HG03139 (cell line): ENCODE measurements around the gene TDP2.
"Not testable (repeated sequence)": the region's sequence is repeated elsewhere in the genome, so short reads cannot be mapped to it uniquely, and the experiment has no call there.

Experiments
- ATAC-seq: cut with Tn5 transposase; IDR thresholded peaks from one replicate; pipeline ENCODE4 v1.9.1; 2021; ENCODE audit not compliant: unreplicated experiment

Gene TDP2

GRCh38 chr6:24655215-24655614 lies 11.5 kb downstream of the TDP2 start:
- ATAC-seq: no peak

DNA sequence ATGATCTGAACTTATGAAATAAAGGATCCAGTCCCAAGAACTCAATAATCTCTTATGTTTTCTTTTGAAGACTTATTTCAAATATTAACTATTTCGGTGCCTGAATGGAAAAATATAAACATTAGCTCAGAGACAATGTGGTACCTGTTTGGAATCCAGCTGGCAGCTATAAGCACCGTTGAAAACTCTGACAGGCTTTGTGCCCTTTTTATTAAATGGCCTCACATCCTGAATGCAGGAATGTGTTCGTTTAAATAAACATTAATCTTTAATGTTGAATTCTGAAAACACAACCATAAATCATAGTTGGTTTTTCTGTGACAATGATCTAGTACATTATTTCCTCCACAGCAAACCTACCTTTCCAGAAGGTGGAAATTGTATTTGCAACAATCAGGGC lies 16.3 kb downstream of the TDP2 start:
- no peak for ATAC-seq

DNA sequence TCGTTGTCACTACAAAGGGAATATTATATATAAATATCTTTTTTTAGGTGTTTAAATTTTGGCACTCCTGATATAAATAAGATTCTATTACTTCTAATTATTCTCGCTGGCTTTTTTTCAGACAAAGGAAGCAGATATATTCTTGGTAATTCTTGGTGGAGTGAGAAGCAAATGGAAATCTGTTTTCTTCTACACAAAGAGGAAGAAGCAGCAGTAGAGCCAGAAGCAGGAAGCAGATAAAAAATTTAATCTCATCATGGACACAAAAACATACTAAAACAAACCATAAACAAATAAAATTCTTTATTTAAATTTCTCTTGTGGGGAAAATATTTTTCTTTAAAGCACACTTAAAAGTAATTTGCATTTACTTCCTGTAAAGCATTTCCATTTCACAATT lies 17.0 kb downstream of the TDP2 start:
- ATAC-seq: no peak

- ATAC-seq: no peak
Observed at GRCh38 chr6:24648276-24648675, 18.4 kb downstream of the TDP2 start.

- ATAC-seq: no peak
Observed at GRCh38 chr6:24646771-24647170, 19.9 kb downstream of the TDP2 start.

GRCh38 chr6:24644377-24644776 lies 22.3 kb downstream of the TDP2 start:
- ATAC-seq: no peak

DNA sequence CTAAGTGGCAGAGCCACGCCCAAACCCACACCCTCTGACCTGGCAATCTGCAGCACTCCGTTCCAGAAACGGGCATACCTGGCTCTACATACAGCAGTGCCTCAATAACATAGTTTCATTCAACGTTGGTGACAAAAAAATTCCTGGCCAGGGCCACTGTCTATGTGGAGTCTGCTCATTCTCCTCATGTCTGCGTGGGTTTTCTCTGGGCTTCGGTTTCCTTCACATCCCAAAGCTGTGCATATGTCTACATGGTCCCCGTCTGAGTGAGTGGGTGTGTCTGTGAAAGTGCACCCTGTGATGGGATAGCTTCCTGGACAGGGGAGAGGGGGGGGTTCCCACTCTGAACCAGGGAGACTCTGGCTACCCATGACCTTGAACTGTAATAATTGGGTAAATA lies 22.8 kb downstream of the TDP2 start:
- no peak for ATAC-seq

DNA sequence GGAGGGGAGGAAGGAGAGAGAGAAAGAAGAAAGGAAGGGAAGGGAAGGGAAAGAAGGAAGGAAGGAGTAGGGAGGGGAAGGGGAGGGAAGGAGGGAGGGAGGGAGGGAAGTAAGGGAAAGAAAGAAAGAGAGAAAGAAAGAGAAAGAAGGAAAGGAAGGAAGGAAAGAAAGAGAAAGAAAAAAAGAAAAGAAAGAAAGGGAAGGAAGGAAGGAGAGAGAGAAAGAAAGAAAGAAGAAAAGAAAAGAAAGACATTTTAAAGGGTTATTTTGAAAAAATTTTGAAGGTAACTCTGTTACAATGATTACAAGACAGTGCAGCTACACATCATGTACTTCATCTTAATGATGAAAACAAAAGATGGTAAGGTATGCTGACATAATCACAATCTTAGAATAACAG lies 24.6 kb downstream of the TDP2 start:
- no peak for ATAC-seq

DNA sequence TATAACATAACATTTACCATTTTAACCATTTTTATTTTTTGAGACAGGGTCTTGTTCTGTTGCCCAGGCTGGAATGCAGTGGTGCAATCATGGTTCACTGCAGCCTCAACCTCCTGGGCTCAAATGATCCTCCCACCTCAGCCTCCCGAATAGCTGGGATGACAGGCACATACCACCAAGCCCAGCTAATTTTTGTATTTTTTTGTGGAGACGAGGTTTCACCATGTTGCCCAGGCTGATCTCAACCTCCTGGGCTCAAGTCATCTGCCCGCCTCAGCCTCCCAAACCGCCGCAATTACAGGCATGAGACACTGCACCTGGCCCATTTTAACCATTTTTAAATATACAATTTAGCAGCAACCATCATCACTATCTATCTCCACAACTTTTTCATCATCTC lies 26.1 kb downstream of the TDP2 start:
- not testable (repeated sequence) for ATAC-seq

GRCh38 chr6:24640166-24640565 lies 26.5 kb downstream of the TDP2 start:
- no peak for ATAC-seq

- no peak for ATAC-seq
Observed at GRCh38 chr6:24636681-24637080, 30.0 kb downstream of the TDP2 start.

GRCh38 chr6:24632573-24632972 lies 34.1 kb downstream of the TDP2 start:
- ATAC-seq: no peak

DNA sequence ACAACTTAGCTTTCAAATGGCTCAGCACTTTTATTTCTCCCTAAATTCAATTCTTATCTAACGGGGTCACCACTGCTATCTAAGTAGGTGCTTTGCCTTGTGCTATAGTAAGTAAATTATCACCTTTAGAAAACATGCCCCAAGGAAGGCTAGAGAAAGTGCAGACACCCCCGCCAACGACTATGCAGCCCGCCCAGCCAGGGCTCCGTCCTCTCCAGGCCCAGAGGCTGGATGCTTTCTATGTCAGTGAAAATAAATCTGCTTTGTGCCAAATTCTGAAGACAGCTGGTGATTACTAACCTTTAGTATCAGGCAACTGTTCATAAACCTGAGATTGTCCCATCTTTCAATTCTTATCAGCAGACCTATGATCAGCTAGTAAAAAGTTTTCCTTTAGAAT lies 35.0 kb downstream of the TDP2 start:
- ATAC-seq: no peak

DNA sequence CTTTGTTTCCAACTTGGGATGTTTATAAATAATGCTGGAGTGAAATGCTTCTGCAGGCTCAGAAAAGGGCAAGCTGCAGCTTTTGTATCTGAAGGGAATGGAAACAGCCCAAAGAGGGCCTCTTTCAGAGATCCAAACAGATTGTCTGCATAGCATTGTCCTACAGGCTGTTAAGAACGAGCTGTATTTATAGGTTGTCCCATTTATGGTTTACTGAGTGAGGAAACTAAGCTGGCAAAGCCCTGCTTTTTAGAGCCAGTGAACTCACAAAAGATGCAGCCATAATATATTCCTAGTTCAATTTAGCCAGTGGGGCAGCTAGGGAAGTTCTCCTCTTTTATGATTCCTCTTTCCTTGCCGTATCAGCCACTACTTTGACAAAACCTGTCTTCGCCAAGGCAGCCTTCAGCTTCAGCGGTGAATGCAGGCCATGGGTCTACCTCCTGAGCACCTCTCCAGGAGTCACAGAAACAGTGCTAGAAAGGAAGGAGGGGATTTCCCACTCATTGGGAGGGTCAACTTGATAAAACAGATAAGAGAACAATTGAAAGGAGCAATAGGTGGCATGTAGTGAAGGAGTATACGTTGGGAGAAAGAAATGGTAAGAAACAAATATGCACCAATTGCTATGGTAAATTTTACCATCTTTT lies 35.7 kb downstream of the TDP2 start:
- no peak for ATAC-seq

DNA sequence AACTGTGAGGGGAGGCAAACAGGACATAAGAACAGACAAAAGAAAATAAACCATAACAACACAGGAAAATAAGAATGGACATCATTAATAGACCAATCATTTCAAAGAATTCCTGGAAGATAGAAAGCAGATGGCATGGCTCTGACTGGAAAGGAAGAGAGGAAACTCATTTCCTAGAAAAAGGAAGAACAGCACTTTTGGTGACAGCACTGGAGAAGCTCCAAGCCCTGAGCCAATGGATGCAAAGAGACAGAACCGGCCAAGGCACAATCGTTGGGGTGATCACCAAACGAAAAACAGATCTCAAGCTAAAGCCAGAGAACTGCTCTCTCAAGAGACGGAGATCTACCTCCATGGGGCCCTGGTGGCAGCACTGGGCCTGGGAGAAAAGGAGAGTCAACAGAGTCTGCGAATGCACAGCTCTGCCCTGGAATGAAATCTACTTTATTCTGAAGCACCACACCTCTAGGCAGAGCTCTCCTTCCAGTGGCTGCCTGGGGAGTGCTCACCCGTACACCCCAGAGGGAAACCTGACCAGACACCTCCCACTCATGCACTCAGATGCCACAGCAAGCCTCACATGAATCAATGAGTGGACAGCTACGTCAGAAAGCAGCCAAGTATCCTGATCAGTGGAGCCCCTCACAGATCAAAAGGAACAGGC lies 44.9 kb downstream of the TDP2 start:
- no peak for ATAC-seq

DNA sequence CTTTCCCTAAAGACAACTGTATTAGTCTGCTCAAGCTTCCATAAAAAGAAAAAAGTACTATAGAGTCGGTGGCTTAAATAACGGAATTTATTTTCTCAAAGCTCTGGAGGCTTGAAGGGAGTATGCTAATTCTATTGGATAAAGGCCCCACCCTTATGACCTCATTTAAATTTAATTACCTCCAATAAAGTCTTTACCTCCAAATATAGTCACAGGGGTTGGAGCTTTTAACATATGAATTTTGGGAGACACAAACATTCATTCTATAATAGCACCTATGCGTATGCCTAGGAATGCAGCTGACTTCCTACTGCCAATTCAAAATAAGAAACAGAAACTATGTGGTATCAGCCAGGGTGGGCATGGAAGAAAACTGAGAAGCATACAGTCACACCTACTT lies 46.1 kb downstream of the TDP2 start:
- no peak for ATAC-seq

GRCh38 chr6:24619661-24620060 lies 47.0 kb downstream of the TDP2 start:
- no peak for ATAC-seq

DNA sequence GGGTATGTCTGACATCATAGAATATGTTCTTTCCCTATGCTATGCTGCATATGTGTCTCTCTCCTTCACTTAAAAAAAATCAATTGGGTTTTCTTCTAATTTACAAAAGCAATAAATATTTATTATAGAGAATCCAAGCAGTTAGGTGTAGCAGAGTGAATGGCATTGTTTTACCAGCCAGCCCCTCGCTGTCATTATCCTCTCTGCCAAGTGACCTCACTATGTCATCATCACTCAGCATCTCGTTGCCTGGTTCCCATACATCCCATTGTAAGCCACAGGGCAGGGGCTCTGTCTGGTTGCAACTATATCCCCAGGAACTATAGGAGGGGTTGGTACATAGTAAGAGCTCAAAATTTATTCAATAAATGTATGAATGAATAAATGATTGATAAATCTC lies 52.1 kb downstream of the TDP2 start:
- no peak for ATAC-seq

DNA sequence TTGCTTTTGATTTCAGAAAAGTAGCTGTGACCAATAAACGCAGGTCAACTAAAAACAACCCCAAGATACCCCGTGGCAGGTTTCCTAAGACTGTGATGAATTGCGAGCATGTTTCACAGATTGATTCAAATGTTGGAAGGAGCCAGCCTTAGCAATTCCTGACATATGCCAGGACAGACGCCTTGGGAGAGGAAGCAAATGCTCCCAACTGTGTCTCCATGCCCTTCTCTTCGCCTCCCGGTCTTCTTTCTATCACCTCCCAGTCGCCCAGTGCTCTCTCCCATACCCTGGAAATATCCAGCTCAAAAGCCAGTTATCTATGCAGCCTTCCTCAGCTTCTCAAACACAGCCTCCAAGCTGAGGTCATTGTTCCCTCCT lies 52.7 kb downstream of the TDP2 start:
- no peak for ATAC-seq

DNA sequence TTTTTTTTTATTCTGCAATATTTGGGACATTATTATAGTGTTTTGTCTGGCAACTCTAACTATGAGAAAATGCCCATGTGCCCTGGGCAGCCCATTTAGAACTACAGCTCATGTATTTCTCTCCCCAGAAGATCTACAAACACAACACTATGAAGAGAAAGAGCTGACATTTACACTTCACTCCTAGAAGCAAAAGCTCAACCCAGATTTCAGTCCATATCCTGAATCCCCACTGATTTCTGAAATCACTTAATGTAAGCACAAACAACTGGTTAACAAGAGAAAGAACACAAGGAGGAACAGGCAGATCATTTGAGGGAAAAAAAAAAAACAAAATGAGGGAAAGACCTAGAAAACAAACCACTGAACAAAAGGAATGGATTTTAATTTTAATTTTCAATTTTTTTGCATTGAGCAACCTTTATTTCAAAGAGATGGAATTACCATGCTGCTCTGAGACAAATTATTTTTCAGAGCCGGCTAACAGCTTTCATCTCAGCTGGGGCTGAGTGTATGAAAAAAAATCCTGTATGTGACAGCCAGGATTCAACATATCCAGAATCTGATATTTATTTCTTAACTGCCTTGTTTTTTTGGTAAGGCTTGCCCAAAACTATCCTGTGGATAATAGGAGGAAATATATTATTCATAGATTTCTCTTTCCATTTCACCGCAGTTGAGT lies 53.2 kb downstream of the TDP2 start:
- no peak for ATAC-seq

DNA sequence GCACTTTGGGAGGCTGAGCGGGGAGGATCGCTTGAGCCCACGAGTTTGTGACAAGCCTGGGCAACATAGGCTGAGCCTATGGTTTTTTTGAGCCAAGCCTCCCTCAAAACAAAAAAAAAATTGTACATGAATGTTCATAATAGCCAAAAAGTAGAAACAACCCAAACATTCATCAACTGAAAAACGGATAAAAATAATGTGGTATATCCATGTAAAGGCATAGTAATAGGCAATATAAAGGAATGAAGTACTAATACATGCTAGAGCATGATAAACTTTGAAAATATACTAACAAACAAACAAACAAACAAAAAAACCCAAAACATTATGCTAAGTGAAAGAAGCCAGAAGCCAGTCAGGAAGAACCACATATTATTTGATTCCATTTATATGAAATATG lies 56.0 kb downstream of the TDP2 start:
- no peak for ATAC-seq

DNA sequence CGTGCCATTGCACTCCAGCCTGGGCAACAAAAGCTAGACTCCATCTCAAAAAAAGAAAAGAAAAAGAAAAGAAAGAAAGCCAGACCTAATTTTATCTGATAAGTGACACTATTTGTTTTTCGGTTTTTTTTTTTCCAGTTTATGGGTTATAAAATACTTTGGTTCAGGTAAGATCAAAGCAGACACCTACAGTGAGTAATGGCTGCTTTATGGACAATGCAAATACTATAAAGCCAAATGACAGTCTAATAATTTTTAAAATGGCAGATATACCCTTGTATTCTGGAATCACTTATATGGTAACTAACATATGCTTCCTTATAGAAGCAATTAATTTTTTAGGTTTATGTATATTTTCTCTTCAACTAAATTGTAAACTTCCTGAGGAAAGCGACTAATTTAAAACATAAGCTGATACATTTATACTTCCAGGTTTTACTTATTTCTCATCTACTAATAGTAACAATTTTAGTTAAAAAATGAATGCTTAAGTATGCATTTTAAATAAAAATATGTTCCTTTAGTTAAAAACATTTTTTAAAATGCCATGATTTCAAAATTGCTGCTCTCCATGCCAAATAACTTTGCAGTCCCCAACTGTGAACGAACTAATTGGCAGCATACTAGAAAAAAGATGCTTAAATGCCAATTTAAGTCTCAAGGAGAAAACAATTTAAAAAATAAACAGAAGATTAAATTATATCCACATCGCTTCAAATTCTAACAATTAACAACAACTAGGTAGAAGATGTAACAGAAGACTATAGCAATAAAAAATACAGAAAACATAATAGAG lies 59.2 kb downstream of the TDP2 start:
- ATAC-seq: no peak
